NCI-H146 treated with DMSO at 0.1 percent for 48 hours (cell line): ENCODE data around the gene RTN3.

Experiments used
- DNase-seq: peaks from one replicate; lab custom pipeline; 2025; ENCODE audit not compliant: unreplicated experiment; lab: John Stamatoyannopoulos, UW

RTN3 gene

GRCh38 chr11:63737718-63738117 is 56.4 kb downstream of the RTN3 start:
- DNase-seq = no peak

GRCh38 chr11:63738720-63739360 is 57.5 kb downstream of the RTN3 start:
- peak; percentile 52 for DNase-seq

- no peak for DNase-seq
Measured at GRCh38 chr11:63745304-63746170, 64.2 kb downstream of the RTN3 start.

- DNase-seq = no peak
Measured at GRCh38 chr11:63747011-63747410, 65.7 kb downstream of the RTN3 start.

- no peak for DNase-seq
Measured at GRCh38 chr11:63749624-63750023, 68.3 kb downstream of the RTN3 start.

GRCh38 chr11:63756919-63757761 is 75.8 kb downstream of the RTN3 start:
- no peak for DNase-seq

GRCh38 chr11:63760487-63761079 is 79.3 kb downstream of the RTN3 start:
- DNase-seq = no peak

GRCh38 chr11:63761188-63761587 is 79.9 kb downstream of the RTN3 start:
- DNase-seq = peak; percentile 26

- no peak for DNase-seq
Measured at GRCh38 chr11:63761931-63762653, 80.8 kb downstream of the RTN3 start.

- DNase-seq = no peak
Measured at GRCh38 chr11:63762654-63763495, 81.6 kb downstream of the RTN3 start.

- DNase-seq = no peak
Measured at GRCh38 chr11:63763496-63764339, 82.4 kb downstream of the RTN3 start.

- no peak for DNase-seq
Measured at GRCh38 chr11:63764340-63764678, 83.0 kb downstream of the RTN3 start.

GRCh38 chr11:63764679-63765647 is 83.7 kb downstream of the RTN3 start:
- no peak for DNase-seq

- no peak for DNase-seq
Measured at GRCh38 chr11:63765688-63766241, 84.5 kb downstream of the RTN3 start.

- DNase-seq = no peak
Measured at GRCh38 chr11:63766531-63767235, 85.4 kb downstream of the RTN3 start.

GRCh38 chr11:63767267-63767564 is 85.9 kb downstream of the RTN3 start:
- DNase-seq = no peak
